ENCODE data around the gene CPNE7.

The CPNE7 gene

DNA sequence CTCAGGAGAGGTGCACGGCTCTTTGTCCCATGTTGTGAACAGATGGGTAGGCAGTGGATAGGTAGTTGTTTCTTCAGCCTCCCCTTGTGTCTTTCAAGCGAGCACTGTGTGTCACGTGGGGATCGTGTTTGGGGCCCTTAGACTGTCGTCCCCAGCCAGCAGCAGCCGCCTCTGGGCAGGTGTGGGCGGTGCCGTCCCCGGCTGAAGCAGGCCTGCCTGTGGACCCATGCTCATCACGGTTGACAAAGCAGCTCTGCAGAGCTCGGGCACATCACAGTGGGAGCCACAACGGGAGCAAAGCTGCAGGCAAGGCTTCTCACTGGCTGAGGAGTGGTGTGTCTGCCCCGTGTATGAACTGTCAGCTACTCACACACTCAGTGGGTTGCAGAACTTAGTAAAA is 19.8 kb upstream of the CPNE7 start:
- no peak overlapping the region for H3K4me2 ChIP-seq (ENCODE audit: low read depth, low read length, poor library complexity, severe bottlenecking)
- H3K4me3 ChIP-seq (ENCODE audit: insufficient read depth, low read length, poor library complexity, severe bottlenecking): no peak overlapping the region
- H3F3A ChIP-seq (ENCODE audit: insufficient read depth): peaks cover 4% of the 10 kb centered on the region; the same call in 1 of the 2 replicates
- no peak overlapping the region for H3K9ac ChIP-seq (ENCODE audit: low read length)
- no peaks in the 10 kb centered on the region for H3K27me3 ChIP-seq (ENCODE audit: low read length)
- H3K9me3 ChIP-seq (ENCODE audit: insufficient read depth, low read length): no peaks in the 10 kb centered on the region
- H3K27ac ChIP-seq (ENCODE audit: low read depth, low read length): no peak overlapping the region
- no peak overlapping the region for H2AFZ ChIP-seq (ENCODE audit: low read depth, low read length, severe bottlenecking)
- H4K20me1 ChIP-seq (ENCODE audit: low read depth, low read length): no peaks in the 10 kb centered on the region
- H3K36me3 ChIP-seq (ENCODE audit: low read length): no peaks in the 10 kb centered on the region; the same call in 1 of the 2 replicates
- TF ChIP-seq, protein P1, sequence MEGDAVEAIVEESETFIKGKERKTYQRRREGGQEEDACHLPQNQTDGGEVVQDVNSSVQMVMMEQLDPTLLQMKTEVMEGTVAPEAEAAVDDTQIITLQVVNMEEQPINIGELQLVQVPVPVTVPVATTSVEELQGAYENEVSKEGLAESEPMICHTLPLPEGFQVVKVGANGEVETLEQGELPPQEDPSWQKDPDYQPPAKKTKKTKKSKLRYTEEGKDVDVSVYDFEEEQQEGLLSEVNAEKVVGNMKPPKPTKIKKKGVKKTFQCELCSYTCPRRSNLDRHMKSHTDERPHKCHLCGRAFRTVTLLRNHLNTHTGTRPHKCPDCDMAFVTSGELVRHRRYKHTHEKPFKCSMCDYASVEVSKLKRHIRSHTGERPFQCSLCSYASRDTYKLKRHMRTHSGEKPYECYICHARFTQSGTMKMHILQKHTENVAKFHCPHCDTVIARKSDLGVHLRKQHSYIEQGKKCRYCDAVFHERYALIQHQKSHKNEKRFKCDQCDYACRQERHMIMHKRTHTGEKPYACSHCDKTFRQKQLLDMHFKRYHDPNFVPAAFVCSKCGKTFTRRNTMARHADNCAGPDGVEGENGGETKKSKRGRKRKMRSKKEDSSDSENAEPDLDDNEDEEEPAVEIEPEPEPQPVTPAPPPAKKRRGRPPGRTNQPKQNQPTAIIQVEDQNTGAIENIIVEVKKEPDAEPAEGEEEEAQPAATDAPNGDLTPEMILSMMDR (IDR thresholded peaks at IDR 0.05; ENCODE audit: insufficient read depth, low read length, poor library complexity, severe bottlenecking): no peak
- no peak for TF ChIP-seq EZH2phosphoT487 (conservative IDR thresholded peaks at IDR 0.05; ENCODE audit: low read length)
- H3K9me2 ChIP-seq (replicated peaks; ENCODE audit: insufficient read depth, low read length): no peaks in the 10 kb centered on the region
- H3K79me2 ChIP-seq (ENCODE audit: insufficient read depth, low read length): peaks cover 3% of the 10 kb centered on the region

DNA sequence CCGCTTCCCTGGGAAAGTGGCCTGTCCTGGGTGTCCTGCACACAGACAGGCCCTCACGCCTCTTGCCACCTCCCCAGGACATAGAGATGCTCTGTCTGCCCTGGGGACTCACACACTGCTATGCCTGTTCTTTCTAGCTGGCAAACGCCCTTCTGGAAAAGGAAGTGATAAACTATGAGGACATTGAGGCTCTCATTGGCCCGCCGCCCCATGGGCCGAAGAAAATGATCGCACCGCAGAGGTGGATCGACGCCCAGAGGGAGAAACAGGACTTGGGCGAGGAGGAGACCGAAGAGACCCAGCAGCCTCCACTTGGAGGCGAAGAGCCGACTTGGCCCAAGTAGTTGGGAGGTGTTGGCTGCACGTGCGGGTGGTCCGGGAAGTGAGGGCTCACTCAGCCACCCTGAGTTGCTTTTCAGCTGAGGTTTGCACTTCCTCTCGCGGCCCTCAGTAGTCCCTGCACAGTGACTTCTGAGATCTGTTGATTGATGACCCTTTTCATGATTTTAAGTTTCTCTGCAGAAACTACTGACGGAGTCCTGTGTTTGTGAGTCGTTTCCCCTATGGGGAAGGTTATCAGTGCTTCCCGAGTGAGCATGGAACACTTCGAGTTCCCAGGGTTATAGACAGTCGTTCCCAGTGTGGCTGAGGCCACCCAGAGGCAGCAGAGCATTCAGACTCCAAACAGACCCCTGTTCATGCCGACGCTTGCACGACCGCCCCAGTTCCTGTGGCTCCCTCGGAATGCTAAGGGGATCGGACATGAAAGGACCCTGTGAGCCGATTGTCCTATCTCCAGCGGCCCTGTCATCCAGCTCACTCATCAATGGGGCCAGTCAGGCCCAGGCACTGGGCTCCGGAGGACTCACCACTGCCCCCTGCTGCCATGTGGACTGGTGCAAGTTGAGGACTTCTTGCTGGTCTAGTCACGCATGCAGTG is 18.5 kb upstream of the CPNE7 start:
- no peak overlapping the region for H3K27ac ChIP-seq (ENCODE audit: low read depth, low read length)
- peaks cover 10% of the 10 kb centered on the region for H3K36me3 ChIP-seq (ENCODE audit: low read length)
- peaks cover 14% of the 10 kb centered on the region for H3F3A ChIP-seq (ENCODE audit: insufficient read depth)
- H3K9ac ChIP-seq (ENCODE audit: low read length): no peak overlapping the region
- TF ChIP-seq, protein P1 (IDR thresholded peaks at IDR 0.05; ENCODE audit: insufficient read depth, low read length, poor library complexity, severe bottlenecking): peak; percentile 62
- TF ChIP-seq EZH2phosphoT487 (conservative IDR thresholded peaks at IDR 0.05; ENCODE audit: low read length): no peak
- no peak overlapping the region for H3K4me2 ChIP-seq (ENCODE audit: low read depth, low read length, poor library complexity, severe bottlenecking)
- peaks cover 15% of the 10 kb centered on the region for H3K79me2 ChIP-seq (ENCODE audit: insufficient read depth, low read length)
- H2AFZ ChIP-seq (ENCODE audit: low read depth, low read length, severe bottlenecking): no peak overlapping the region
- peaks cover 7% of the 10 kb centered on the region; the same call in 1 of the 2 replicates for H4K20me1 ChIP-seq (ENCODE audit: low read depth, low read length)
- H3K4me3 ChIP-seq (ENCODE audit: insufficient read depth, low read length, poor library complexity, severe bottlenecking): no peak overlapping the region
- no peaks in the 10 kb centered on the region for H3K27me3 ChIP-seq (ENCODE audit: low read length)
- no peaks in the 10 kb centered on the region for H3K9me2 ChIP-seq (replicated peaks; ENCODE audit: insufficient read depth, low read length)
- H3K9me3 ChIP-seq (ENCODE audit: insufficient read depth, low read length): no peaks in the 10 kb centered on the region

DNA sequence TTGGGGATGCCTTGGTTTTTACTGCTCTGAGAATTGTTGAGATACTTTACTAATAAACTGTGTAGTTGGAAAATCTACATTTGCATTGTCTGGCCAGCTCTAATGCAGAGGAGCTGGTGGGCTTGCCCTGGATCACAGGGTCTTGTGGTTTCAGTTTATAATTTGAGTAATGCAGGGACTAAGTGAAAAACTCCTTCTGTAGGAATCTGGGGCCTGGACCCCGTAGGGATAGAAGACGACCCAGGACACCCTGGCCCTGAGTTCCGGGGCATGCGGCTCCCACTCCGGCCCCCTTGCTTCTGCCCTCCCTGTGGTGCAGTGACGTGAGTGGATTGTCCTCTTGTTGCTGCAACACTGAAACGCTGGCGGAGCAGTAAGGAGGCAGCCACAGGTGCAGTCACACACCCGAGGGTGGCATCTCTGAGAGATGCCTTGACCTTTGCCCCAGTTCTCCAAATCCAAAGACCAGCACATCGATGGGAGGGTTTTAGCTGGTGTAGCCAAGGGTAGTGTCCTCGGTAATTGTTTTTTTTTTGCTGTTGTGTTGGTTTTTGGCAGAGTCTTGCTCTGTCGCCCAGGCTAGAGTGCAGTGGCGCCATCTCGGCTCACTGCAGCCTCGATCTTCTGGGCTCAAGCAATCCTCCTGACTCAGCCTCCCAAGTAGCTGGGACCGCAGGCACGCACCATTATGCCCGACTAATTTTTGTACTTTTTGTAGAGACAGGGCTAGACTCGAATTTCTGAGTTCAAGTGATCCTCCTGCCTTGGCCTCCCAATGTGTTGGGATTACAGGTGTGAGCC is 17.7 kb upstream of the CPNE7 start:
- Histone ChIP-seq H3K4me3 (ENCODE audit: insufficient read depth, low read length, poor library complexity, severe bottlenecking) (no peak overlapping the region), H3K4me2 (ENCODE audit: low read depth, low read length, poor library complexity, severe bottlenecking) (no peak overlapping the region), H3K9me2 (replicated peaks; ENCODE audit: insufficient read depth, low read length) (no peaks in the 10 kb centered on the region), H3K9ac (ENCODE audit: low read length) (no peak overlapping the region), H2AFZ (ENCODE audit: low read depth, low read length, severe bottlenecking) (no peak overlapping the region), H3K27ac (ENCODE audit: low read depth, low read length) (no peak overlapping the region), H3K9me3 (ENCODE audit: insufficient read depth, low read length) (no peaks in the 10 kb centered on the region), H3K79me2 (ENCODE audit: insufficient read depth, low read length) (peaks cover 21% of the 10 kb centered on the region), H3K27me3 (ENCODE audit: low read length) (no peaks in the 10 kb centered on the region), H3K36me3 (ENCODE audit: low read length) (peaks cover 19% of the 10 kb centered on the region), H4K20me1 (ENCODE audit: low read depth, low read length) (peaks cover 16% of the 10 kb centered on the region), H3F3A (ENCODE audit: insufficient read depth) (peaks cover 23% of the 10 kb centered on the region)
- TF ChIP-seq EZH2phosphoT487 (conservative IDR thresholded peaks at IDR 0.05; ENCODE audit: low read length): no peak
- TF ChIP-seq, protein P1 (IDR thresholded peaks at IDR 0.05; ENCODE audit: insufficient read depth, low read length, poor library complexity, severe bottlenecking): no peak

All from SU-DHL-6 (cell line).